OCI-M2 (cell line): ENCODE measurements around the gene PM20D1.
"Not testable (repeated sequence)": the region's sequence is repeated elsewhere in the genome, so short reads cannot be mapped to it uniquely, and the experiment has no call there.

Experiments
- DNase-seq: peaks from one replicate; lab custom pipeline; 2025; ENCODE audit not compliant: unreplicated experiment; lab: John Stamatoyannopoulos, UW

PM20D1 gene, protein sequence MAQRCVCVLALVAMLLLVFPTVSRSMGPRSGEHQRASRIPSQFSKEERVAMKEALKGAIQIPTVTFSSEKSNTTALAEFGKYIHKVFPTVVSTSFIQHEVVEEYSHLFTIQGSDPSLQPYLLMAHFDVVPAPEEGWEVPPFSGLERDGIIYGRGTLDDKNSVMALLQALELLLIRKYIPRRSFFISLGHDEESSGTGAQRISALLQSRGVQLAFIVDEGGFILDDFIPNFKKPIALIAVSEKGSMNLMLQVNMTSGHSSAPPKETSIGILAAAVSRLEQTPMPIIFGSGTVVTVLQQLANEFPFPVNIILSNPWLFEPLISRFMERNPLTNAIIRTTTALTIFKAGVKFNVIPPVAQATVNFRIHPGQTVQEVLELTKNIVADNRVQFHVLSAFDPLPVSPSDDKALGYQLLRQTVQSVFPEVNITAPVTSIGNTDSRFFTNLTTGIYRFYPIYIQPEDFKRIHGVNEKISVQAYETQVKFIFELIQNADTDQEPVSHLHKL

DNA sequence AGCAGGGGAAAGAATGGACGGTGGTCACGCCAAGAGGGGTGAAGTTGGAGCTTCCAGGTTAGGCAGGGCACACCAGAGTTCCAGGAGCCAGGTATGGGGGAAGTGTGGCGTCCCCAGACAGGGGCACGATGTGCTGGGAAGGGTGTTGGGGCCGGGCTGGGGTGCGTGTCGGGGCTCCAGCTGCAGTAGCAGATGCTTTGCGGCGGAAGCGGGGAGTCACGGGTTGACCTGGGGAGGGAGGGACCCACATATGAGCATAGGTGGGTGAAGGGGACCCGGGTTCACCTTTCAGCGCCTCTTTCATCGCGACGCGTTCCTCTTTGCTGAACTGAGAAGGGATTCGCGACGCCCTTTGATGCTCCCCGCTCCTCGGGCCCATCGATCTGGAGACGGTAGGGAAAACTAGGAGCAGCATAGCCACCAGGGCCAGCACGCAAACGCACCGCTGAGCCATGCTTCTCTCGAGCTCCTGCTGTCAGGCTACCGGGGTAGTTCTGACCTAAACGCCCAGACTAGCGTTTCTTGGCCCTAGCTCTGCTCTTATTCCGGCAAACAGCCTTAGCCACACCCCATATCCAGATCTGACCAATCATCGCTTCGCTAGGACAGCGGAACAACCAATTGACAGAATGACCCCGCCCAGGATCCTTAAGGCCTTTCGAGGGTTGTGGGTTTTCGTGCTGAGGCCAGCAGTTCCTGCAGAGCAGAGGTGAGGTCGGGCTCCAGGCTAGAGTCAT lies at the start of gene PM20D1:
Gene PM20D1, minus strand, starts transcription at position 514 of the 737 bp plus-strand sequence. Its CDS starts 60 bp downstream, at position 454.
- no peak for DNase-seq

DNA sequence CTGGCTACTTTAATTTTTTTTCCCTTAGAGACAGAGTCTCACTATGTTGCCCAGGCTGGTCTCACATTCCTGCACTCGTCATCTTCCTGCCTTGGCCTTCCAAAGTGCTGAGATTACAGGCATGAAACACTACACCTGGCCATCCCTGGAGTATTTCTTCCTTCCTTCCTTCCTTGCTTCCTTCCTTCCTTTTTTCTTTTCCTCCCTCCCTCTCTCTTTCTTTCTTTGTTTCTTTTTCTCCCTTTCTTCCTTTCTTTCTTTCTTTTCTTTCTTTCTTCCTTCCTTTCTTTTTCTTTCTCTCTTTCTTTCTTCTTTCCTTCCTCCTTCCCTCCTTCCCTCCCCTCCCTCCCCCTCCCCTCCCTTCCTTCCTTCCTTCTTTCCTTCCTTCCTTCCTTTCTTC lies 46.4 kb upstream of the PM20D1 start:
- no peak for DNase-seq

DNA sequence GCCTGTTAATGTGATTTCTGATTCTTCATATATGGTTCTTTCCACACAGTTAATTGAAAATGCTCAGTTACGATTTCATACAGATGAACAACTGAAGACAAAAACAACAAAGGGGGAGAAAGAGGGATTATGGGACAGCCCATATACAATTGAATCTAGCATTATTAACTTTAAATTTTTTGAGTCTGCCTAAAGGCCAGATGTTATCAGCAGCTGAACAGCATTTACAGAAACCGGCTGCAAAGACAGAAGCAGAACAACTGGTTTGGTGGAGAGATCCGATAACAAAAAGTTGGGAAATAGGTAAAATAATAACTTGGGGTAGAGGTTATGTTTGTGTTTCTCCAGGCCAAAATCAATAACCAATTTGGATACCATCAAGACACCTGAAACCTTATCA lies 44.2 kb upstream of the PM20D1 start:
- not testable (repeated sequence) for DNase-seq

DNA sequence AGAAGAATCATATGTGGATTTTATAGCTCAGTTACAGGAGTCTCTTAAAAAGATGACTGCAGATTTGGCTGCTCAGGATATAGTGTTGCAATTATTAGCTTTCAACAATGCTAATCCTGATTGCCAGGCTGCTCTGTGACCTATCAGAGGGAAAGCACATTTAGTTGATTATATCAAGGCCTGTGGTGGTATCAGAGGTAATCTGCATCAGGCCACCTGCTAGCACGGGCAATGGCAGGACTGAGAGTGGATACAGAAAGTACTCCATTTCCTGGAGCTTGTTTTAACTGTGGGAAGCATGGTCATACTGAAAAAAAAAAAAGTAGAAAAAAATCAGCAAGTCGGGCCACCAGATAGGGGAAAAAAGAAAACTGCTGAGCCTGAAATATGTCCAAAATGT lies 42.2 kb upstream of the PM20D1 start:
- not testable (repeated sequence) for DNase-seq

DNA sequence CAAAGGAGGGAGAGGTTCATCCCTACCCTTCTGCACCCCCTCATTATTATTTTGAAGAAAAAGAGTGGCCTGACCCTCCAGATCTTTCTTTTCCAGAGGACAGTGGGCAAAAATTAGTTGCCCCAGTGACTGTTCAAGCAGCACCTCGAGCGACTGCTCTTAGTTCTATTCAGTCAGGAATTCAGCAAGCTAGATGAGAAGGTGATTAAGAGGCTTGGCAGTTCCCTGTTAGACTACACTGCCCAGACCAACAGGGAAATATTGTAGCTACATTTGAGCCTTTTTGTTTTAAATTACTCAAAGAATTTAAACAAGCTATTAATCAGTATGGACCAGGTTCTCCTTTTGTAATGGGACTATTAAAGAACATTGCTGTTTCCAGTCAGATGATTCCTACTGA lies 41.5 kb upstream of the PM20D1 start:
- not testable (repeated sequence) for DNase-seq

DNA sequence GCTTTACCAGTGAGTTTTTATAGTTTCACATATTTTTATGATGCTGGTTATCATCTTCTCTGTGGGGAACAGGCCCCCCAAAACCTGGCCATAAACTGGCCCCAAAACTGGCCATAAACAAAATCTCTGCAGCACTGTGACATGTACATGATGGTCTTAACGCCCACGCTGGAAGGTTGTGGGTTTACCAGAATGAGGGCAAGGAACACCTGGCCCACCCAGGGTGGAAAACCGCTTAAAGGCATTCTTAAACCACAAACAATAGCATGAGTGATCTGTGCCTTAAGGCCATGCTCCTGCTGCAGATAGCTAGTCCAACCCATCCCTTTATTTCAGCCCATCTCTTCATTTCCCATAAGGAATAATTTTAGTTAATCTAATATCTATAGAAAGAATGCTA lies 40.7 kb upstream of the PM20D1 start:
- DNase-seq, result not testable (repeated sequence)

DNA sequence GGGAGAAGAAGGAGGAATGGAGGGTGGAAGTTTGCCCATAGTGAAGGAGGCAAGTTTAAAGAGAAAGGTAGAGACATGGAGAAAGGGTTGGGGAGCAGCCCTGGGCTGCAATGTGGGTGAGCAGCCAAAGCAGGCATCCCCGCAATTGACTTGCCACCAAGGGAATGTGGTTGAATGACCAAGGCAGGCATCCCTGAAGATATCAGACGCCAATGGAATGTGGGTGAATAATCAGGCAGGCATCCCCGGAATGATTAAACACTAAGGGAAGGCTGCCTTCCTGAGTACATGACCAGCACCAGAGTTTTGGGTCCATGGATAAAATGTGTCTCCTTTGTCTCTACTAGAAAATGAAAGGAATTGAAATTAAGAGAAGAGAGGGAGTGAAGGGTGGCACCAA lies 39.8 kb upstream of the PM20D1 start:
- DNase-seq, result not testable (repeated sequence)

DNA sequence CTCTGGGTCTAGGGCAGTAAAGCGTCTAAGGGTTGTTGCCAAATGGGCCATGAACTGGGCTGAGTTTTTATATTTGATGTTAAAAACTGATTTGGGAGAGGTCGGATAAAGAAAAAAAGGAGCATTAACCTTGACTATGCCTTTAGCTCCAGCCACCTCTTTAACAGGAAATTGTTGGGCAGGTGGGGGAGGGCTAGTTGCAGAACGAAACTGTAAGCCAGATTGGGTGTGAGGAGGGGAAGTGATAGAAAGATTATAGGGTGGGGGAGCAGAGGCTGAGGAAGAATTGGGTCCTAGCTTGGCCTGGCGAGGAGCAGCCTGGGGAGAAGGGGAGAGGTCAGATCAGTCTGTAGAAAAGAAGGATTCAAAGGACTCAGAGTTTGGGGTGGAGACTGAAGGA lies 39.1 kb upstream of the PM20D1 start:
- not testable (repeated sequence) for DNase-seq

DNA sequence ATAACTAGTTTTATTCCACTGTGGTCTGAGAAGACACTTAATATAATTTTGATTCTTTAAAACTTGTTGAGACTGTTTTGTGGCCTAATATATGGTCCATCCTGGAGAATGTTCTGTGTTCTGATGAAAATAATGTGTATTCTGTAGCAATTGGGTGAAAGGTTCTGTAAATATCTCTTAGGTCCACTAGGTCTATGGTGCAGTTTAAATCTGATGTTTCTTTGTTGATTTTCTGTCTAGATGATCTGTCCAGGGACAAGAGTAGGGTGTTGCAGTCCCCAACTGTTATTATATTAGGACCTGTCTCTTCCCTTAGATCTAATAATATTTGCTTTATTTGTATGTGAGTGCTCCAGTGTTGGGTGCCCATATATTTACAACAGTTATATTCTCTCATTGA lies 33.9 kb upstream of the PM20D1 start:
- no peak for DNase-seq

DNA sequence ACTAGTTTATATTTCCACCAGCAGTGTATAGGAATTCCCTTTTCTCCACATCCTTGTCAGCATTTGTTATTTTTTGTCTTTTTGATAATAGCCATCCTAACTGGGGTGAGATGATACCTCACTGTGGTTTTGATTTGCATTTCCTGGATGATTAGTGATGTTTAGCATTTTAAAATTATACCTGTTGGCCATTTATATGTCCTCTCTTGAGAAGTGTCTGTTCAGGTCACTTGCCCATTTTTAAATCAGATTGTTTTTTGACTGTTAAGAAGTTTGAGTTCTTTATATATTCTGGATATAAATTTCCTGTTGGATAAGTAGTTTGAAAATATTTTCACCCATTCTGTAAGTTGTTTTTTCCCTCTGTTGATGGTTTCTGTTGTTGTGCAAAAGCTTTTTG lies 31.0 kb upstream of the PM20D1 start:
- no peak for DNase-seq

DNA sequence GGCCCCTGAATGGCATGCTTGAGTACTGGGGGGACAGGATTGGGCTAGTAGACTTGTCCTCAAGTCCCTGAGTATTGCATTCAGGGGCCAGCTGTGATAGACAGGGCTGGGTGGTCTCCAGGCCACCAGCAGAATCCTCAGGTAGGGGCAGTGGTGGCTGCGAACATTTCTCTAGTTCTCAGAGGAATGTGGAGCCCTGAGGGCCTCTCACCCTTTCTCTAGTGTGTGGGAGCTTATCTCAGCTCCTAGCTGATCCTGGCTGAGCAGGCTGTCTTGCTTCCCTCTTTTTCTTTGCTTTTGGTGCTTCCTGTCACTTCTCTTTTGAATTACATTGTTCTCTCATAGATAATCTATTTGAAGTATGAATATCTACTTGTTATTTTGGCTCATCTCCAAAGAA lies 30.0 kb upstream of the PM20D1 start:
- no peak for DNase-seq

DNA sequence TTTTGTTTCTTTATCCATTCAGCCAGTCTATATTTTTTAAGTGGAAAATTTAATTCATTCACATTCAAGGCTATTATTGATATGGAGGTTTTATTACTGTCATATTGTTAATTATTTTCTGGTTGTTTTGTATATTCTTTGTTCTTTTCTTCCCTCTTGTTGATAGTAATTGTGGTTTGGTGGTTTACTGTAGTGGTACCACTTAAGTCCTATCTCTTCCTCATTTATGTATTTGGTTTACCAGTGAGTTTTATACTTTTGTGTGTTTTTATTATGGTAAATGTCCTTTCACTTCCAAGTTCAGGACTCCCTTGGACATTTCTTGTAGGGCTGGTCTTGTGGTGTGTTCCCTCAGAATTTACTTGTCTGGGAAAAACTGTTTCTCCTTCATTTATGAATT lies 28.1 kb upstream of the PM20D1 start:
- DNase-seq, result no peak

DNA sequence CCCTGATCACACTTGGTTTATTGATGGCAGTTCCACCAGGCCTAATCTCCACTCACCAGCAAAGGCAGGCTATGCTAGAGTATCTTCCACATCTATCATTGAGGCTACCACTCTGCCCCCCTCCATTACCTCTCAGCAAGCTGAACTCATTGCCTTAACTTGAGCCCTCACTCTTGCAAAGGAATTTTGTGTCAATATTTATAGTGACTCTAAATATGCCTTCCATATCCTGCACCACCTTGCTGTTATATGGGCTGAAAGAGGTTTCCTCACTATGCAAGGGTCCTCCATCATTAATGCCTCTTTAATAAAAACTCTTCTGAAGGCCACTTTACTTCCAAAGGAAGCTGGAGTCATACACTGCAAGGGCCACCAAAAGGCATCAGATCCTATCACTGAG lies 23.2 kb upstream of the PM20D1 start:
- DNase-seq, result not testable (repeated sequence)

DNA sequence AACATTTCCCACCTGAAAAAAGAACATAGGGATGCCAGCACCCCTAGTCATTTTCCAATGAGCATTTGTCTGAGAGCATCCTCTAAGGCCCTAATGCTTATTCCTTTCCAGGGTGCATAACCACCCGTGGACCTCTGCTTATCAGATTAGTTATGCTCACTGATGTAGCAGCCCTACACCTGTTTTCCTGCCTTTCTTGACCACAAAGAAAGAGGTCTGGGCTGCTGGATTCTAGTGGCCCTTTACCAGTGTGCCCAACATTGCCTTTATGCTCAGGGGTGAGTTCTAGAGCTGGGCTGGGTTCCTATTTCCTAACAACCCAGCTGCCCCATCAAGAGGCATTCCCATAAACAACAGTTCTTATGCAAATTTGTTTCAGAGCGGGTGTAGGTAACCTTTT lies 20.3 kb upstream of the PM20D1 start:
- no peak for DNase-seq

DNA sequence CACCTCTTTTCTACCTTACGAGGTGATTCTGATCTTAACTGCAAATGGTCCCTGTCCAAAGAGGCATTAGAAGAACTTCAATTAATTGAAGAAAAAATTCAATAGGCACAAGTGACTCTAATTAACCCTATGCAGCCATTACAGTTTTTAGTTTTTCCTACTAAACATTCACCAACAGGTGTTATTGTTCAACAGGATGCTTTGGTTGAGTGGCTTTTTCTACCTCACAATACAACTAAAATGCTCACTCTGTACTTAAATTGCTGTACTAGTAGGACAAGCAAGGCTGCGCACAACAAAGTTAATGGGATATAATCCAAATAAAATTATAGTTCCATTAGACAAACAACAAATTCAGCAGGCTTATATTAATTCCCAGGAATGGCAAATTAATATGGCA lies 11.6 kb upstream of the PM20D1 start:
- no peak for DNase-seq

DNA sequence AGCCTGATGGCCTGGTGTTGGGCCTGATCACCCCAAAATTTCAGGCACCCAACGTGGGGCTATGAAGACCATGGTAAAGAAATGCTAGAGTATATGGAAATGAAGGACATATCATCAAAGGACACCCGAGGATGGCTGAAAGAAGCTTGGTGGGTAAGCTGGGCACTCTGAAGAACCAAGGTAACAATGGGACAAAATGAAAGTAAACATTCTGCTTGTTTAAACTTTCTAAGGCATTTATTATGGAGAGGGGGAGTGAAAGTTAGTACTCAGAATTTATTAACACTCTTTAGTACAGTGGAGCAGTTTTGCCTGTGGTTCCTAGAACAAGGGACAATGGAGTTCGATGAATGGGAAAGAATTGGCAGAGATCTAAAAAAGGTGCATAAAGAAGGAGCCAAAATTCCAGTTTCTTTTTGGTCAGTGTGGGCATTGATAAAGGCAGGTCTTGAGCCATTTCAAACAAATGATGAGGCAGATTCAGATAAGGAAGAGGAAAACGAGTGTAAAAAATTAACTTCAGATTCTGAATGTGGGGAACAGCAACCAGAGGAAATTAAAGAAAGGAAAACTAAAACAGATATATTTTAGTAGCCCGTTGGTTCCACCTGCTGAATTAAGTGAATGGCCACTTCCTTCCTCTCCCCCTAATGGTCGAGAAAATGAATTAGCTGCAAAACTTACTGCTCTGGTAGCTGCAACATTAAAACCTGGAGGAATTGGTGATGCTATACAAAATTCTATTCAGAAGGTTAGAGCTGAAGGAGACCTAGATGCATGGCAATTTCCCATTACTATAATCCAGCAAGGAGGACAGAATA lies 8.4 kb upstream of the PM20D1 start:
- DNase-seq, result no peak

DNA sequence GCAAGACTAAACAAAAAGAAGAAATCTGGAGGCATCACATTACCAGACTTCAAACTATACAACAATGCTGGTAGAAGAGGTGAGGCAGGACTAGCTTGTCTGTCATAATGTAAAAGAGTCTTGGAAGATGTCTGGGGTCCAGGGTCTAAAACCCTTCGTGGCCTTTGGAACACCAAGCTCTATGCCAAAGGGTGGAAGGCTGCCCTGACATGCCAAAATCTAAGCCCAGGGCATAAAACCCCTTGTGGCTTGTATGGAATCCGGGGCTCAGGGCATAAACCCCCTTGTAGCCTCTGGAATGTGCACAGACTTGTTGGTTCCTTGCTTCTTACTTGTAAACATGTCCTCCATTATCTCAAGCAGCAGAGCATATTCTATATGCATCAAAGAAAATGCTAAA lies 7.6 kb upstream of the PM20D1 start:
- DNase-seq, result not testable (repeated sequence)

DNA sequence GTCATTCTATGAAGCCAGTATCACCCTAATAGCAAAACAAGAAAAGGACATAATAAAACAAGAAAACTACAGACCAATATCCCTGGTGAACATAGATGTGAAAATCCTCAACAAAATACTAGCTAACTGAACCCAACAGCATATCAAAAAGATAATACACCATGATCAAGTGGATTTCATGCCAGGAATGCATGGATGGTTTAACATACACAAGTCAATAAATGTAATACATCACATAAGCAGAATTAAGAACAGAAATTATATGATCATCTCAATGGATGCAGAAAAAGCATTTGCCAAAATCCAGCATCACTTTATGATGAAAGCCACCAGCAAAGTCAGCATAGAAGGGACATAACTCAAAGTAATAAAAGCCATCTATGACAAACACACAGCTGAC lies 6.5 kb upstream of the PM20D1 start:
- no peak for DNase-seq

DNA sequence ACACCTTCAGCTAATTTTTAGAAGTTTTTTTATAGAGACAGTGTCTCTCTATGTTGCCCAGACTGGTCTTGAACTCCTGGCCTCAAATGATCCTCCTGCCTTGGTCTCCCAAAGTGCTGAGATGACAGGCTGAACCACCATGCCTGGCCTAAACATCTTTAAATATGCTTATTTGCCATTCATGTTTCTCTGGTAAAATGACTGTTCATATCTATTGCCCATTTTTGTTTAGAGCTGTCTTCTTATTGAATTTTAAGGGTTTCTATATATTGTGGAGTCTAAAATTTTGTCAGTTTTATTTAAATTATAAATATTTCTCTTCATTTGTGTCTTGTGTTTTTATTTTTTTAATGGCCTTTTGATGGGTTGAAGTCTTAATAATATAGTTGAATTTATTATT lies 3.0 kb upstream of the PM20D1 start:
- no peak for DNase-seq

DNA sequence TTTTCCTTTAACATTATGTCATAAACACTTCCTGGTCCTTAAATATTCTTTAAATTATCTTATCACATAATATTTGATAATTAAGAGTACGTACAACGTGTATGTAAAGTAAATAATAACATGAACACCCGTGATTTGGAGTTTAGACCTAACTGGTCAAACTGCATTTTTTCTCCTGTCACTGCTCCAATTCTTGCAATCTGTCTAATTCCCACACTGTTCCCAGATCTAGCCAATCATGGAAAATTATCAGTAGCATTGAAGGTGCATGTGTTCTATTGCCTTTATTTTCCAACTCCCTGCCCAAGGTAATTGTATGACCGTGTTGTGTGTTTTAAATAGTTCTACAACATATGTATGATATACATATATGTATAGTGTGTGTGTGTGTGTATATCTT lies 2.1 kb upstream of the PM20D1 start:
- no peak for DNase-seq
